Activated CD8-positive, alpha-beta memory T cell treated with anti-CD3 and anti-CD28 coated beads, Interleukin-2, amount 50 U/mL, for 24 hours (primary cell): ENCODE measurements around the gene SMIM36.
A peak's percentile ranks its signal among the peaks of the same experiment; 100 is the strongest.
"Not testable (repeated sequence)": the region's sequence is repeated elsewhere in the genome, so short reads cannot be mapped to it uniquely, and the experiment has no call there.

Experiments
- DNase-seq: peaks from one replicate; pipeline ENCODE4 v3.0.0-alpha.2; 2020; ENCODE audit errors: extremely low read depth

SMIM36 gene

DNA sequence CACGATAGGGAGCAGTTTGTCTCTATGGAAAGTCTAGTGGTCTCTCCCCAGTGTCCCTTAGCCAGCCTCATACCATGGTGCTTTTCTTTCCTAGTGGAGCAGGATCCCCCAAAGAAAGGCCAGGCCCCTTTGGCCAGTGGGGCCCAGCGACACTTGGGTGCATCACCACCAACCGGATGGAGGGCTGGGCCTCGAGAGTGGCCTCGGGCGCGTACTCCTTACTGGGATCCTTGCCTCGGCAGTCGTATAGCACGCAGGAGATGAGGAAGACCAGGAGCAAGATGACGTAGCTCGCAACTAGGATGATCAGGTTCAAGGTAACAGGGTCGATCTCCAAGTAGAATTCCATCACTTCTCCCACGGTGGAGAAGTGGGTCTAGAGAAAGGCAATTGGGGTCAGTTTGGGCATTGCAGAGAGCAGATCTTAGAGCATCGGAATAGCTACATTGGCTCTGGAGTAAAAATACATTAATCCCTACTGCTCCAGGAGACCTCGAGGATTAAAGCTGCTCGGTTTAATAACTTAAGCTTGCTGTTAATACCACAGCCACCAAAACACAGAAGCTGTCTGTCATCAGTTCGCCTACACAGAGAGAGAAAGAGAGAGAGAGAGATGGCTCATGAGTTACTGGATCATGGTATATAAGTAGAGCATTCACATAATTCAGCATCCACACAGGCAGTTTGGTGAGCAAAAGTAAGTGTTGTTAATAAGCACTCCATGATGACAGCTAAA is at the start of gene SMIM36:
Gene SMIM36 (minus strand): TSS at position 467 of the 736 bp plus-strand sequence.
- DNase-seq: no peak

DNA sequence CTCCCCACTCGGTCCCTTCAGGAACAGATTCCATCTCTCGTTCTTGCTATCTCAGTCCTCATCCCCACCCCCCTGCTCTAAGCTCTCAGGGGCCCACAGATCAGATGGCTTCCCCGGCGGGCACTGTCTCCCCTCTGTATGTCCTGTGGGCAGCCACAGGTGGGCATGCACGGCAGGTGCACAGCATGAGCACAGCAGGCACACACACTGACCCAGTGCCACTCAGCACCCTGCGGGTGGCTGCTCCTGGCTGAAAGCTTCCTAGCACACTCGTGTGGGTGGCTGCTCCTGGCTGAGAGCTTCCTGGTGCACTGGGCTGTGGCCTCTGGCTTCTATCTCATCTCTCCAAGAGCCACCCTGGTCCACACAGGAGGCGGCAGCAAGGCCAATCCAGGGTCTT is 44.5 kb upstream of the SMIM36 start:
- no peak for DNase-seq

GRCh38 chr17:55549140-55549539 is 37.9 kb upstream of the SMIM36 start:
- no peak for DNase-seq

- DNase-seq: no peak
Observed at GRCh38 chr17:55546991-55547664, 35.9 kb upstream of the SMIM36 start.

GRCh38 chr17:55546481-55546880 is 35.2 kb upstream of the SMIM36 start:
- no peak for DNase-seq

- no peak for DNase-seq
Observed at GRCh38 chr17:55545806-55546205, 34.6 kb upstream of the SMIM36 start.

- DNase-seq: no peak
Observed at GRCh38 chr17:55543709-55544108, 32.5 kb upstream of the SMIM36 start.

DNA sequence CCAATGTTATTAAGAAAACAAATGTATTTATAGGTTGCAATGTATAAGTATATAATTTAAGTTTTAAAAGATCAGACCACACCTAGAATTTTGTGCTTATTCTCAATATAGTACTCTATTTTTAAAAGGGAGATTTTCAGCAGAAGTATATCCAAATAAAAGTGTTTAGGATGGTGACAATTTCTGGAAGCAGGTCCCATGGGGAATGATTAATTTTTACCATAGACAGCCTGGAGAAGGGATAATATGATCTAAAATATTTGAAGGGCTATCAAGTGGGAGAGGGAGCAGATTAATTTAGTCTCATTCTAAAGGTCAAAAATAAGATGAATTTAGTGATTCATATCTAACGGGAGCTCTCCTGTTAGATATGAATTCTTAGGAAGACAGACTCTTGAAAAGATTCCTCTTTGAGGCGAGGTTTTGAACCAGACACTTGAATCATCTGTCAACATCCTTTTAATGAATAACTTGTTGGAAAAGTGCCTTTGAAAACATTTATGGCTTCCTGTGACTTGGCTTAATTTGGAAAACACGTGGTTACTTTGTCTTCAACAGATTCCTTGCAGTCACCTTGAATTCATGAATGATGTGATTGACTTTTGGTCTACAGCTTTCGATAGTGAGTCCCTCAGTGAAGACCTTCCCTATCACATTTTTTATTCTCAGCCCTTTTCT is 29.3 kb upstream of the SMIM36 start:
- no peak for DNase-seq

GRCh38 chr17:55536205-55536604 is 25.0 kb upstream of the SMIM36 start:
- no peak for DNase-seq

GRCh38 chr17:55533608-55534007 is 22.4 kb upstream of the SMIM36 start:
- no peak for DNase-seq

DNA sequence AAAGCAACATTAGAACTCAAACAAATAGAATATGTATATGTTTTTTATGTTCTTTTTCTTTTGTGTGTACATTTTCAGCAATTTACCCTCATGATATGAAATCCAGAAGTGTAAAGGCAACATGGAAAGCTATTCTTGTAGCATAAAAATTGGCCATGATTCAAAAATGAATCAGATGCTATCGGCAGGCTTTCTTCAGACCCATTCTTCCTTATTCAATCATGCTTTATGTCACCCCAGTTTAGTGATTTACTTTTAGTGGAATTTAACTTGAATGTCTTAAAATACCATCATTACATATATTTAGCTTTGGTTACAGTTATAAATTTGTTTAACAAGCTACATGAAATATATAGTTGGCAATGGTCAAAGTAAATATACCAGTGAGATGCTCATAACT is 21.4 kb upstream of the SMIM36 start:
- DNase-seq: no peak

DNA sequence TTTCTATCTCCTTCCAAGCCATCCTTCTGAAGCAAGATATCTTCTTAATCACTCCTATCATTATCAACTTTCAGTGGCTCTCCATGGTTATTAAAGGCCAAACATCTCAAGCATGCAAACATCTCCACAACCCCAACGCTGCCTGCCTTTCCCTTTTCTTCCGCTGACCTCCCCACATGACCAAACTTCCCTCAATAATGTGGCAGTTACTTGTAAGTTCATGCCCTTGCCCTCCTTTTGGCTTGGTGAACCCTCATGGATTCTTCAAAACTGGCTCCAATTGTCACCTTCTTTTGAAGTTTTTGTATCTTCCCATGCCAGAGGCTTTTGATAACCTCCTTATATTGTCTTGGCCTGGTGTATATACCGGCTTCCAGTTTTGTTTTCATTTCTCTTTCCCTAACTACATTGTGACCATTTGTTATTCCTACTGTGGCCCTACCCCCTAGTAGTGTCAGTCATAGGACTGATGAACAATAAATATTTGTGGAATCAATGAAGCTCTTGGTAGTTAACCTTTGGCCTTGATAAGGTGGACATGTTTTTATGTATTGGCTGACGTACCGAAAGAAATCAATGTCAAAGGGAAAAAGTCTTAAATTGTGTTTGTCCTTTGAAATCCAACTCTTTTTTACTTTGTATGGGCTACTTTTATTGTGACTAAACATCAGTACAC is 19.9 kb upstream of the SMIM36 start:
- DNase-seq: no peak

DNA sequence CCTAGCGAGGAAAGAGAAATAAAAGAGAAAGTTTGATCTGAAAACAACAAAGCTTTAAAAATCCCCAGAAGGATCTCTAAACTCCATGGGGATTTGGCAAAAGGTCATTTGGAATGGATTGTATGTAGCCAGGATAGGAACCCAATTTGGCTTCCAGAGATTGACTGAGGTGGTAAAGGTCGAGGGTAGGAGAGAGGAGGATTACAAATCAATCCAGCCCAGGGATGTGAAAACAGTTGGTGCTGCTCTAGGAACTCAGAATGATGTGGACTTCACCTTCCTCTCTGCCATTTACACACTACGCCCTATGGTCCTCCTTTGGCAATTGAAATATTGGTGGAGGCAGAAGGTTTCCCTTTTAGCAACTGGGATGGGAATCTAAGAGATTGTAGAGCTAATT is 18.8 kb upstream of the SMIM36 start:
- DNase-seq: no peak

DNA sequence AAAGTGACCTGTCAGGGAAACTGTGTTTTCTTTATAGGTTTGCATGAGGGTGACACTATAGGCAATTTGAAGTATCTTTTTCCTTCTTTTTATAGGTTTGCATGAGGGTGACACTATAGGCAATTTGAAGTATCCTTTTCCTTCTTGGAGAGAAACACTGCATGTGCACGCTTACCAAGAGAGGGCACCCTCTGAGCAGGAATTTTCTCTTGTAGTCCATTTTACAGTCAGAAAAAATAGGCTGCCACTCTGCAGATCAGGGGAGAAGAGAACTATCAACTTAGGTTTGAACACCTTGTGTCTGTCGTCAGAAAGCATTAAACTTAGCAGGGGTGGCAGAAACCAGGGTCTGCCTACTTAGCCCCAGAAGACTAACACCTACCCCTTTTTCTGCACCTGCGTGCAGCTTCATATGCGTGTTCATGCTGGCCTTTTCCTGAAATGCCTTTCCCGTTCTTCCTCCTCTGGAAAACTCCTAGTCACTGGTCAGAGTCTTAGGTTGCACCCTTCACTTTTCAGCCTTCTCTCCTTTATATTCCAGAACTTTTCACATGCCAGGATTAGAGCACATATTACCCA is 16.4 kb upstream of the SMIM36 start:
- DNase-seq: no peak

DNA sequence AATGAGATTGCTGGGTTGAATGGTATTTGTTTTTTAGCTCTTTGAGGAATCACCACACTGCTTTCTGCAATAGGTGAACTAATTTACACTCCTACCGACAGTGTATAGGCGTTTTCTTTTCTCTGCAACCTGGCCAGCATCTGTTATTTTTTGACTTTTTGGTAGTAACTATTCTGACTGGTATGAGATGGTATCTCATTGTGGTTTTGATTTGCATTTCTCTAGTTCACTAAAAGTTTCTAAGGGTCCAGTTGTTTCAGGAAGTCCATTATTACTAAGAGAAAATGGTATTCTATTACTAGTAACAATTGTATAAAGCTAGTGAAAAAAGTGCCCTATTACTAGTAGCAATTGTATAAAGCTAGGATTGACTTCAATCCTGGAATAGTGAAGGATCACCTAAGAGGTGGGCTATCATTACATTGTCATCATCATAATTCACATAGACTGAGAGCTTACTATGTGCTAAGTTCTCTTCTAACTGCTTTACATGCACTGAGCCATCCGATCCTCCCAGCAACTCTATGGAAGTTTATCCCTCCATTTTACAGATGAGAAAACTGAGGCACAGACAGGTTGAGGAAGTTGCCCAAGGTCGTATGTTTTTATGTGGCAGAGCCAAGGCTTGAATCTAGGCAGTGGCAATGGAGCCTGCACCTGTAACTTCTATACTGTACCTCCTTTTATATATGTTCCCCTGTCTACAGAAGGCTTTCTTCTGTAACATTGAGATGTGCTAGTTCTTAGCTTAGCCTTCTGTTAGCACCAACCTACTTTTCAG is 13.4 kb upstream of the SMIM36 start:
- DNase-seq: no peak

- DNase-seq: not testable (repeated sequence)
Observed at GRCh38 chr17:55523032-55523431, 11.8 kb upstream of the SMIM36 start.

GRCh38 chr17:55521186-55521585 is 9.9 kb upstream of the SMIM36 start:
- no peak for DNase-seq

DNA sequence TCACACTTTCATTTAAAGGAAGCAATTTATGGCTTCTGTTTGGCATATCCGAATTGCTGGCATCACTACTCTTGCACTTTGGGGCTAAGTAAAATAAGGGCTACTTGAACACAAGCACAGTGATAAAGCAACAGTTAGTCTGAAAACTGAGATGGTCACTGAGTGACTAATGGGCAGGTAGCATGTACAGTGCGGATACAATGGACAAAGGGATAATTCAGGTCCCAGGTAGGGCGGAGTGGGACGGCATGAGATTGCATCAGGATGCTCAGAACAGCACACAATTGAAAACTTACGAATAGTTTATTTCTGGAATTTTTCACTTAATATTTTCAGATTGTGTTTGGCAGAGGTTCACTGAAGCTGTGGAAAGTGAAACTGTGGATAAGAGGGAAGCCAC is 9.2 kb upstream of the SMIM36 start:
- DNase-seq: no peak

DNA sequence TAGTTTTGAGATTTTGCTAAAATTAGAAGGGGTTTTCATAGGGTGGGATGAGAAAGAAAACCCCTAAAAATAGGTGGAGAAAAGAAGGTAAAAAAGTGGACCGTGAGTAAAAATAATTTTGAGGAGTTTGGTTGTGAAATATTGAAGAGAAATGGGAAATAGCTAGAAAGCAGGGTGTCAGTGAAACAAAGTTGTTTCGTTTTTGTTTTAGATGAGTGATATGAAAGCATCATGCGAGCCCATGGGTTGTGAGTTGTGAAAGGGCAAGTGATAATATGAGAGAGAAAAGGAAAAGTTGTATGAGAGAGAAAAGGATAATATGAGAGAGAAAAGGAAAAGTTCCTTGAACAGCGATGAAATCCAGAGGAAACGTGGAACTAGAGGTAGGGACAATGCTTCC is 7.3 kb upstream of the SMIM36 start:
- no peak for DNase-seq

DNA sequence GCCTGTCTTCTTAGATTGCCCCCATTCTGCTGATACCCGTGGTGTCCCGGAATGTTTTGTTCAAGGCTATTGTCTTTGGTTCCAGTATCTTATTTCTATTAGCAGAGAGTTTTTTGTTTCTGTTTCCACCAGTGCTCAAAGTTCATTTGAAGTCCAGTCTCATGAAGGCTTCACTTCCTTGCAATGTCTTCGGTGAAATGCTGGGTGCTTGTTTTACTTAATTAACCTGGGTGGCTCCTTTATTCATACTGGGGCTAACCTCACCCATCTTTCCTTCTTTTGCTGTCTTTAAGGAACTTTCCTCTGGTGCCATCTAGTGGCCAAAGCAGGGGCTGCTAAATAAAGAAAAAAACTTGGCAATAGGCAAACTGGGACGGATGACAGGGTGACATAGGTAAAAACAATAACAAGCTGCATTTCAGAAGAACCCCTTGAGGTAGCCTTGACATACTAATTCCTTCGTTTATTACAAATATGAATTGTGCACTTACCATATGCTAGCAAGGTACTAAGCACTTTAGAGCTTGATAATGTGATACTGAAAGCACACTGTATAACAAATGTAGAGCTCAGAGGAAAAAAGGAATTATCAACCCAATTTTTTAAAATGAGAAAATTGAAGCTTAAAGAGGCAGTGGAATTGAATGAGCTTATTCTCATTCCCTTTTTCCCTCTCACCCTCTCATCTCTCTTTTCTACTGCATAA is 2.8 kb upstream of the SMIM36 start:
- DNase-seq: peak; percentile 39

DNA sequence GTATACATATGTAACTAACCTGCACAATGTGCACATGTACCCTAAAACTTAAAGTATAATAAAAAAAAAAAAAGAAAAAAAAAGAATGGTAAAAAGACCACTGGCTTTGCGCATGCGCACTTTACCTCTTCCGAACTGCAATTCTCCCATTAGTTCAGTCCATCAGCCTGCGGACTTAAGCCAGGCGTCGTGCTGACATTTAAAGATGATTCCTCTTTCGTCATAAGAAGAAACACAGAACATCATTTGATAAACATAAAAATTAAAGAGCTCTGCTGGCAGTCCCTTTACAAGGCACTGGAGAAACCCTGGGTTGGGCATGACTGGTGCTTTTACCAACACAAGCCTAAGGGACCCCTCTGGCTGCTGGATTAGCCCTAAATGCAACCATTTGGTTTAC is 3.6 kb downstream of the SMIM36 start:
- not testable (repeated sequence) for DNase-seq
